PC-9 (cell line): ENCODE data around the gene SUGP2. TPM values are rescaled to one million over a fixed set of nuclear protein-coding genes. Genes with fewer than 3 reads are reported as not detected.

ENCODE experiments used
- BruUV-seq: library from RNA; stranded (reverse); fragments of 400-500 nt; replicated peaks from 2 replicates; lab custom pipeline; 2021; lab: Mats Ljungman, UMichigan
- CTCF ChIA-PET: fragments of 300-600 bp; sonication (Branson Sonifier 250); formaldehyde crosslinking; loops from one replicate; lab custom pipeline; 2022; ENCODE audit warnings: antibody characterized with exemption; lab: Charles Lee
- POLR2A ChIA-PET: fragments of 300-600 bp; sonication (Branson Sonifier 250); formaldehyde crosslinking; loops from one replicate; lab custom pipeline; 2022; ENCODE audit warnings: antibody characterized with exemption; ENCODE audit not compliant: unreplicated experiment; lab: Charles Lee
- DNase-seq, 2 experiments: peaks; one replicate each; pipeline versions ENCODE4 v3.0.0 to v3.0.0-alpha.2; 2015 to 2022; ENCODE audit warnings: mixed read lengths in 1 of 2
- H2AFZ ChIP-seq: fragments of 200-600 bp; sonication (generic); 2 replicates; pipeline ENCODE4 v1.8.1; 2017; ENCODE audit warnings: antibody characterized with exemption
- H3F3A ChIP-seq: fragments of 200-600 bp; sonication (generic); 2 replicates; pipeline ENCODE4 v1.8.1; 2017; ENCODE audit warnings: antibody characterized with exemption, mild to moderate bottlenecking, low read depth; ENCODE audit not compliant: insufficient read depth
- H3K27ac ChIP-seq: fragments of 200-600 bp; sonication (generic); 2 replicates; pipeline ENCODE4 v1.6.1; 2016; ENCODE audit warnings: mixed run types
- H3K27me3 ChIP-seq: fragments of 200-600 bp; sonication (generic); 2 replicates; pipeline ENCODE4 v1.6.1; 2016; ENCODE audit warnings: low read depth, mixed run types; ENCODE audit not compliant: insufficient read depth
- H3K36me3 ChIP-seq: fragments of 200-600 bp; sonication (generic); 2 replicates; pipeline ENCODE4 v1.6.1; 2016; ENCODE audit warnings: low read depth, mixed run types
- H3K4me1 ChIP-seq: fragments of 200-600 bp; sonication (generic); replicated peaks from 2 replicates; pipeline ENCODE4 v1.6.1; 2016; ENCODE audit warnings: mixed run types; ENCODE audit not compliant: insufficient read depth
- H3K4me2 ChIP-seq: fragments of 200-600 bp; sonication (generic); 2 replicates; pipeline ENCODE4 v1.6.1; 2017; ENCODE audit warnings: mixed run types
- H3K4me3 ChIP-seq: fragments of 200-600 bp; sonication (generic); 2 replicates; pipeline ENCODE4 v1.6.1; 2016; ENCODE audit warnings: mixed run types
- H3K79me2 ChIP-seq: fragments of 200-600 bp; sonication (generic); 2 replicates; pipeline ENCODE4 v1.6.1; 2017; ENCODE audit warnings: low read depth, mixed run types
- H3K9me2 ChIP-seq: fragments of 200-600 bp; sonication (generic); 2 replicates; pipeline ENCODE4 v1.8.1; 2017; ENCODE audit warnings: mild to moderate bottlenecking; ENCODE audit not compliant: insufficient read depth
- H3K9me3 ChIP-seq: fragments of 200-600 bp; sonication (generic); 2 replicates; pipeline ENCODE4 v1.8.1; 2016; ENCODE audit warnings: low read depth; ENCODE audit not compliant: insufficient read depth
- H4K20me1 ChIP-seq: fragments of 200-600 bp; sonication (generic); 2 replicates; pipeline ENCODE4 v1.8.1; 2017; ENCODE audit not compliant: insufficient read depth
- CTCF ChIP-seq: fragments of 200-600 bp; sonication (generic); conservative IDR thresholded peaks from 2 replicates; pipeline ENCODE4 v1.6.1; 2017; ENCODE audit warnings: mixed run types, antibody characterized with exemption, mild to moderate bottlenecking, moderate library complexity
- EZH2 ChIP-seq: fragments of 200-600 bp; sonication (generic); IDR thresholded peaks from 2 replicates; pipeline ENCODE4 v1.8.0; 2017; ENCODE audit warnings: antibody characterized with exemption, low read depth
- intact Hi-C: fragments of 100-400 bp; cut with micrococcal nuclease; formaldehyde crosslinking; loops from one replicate; pipeline ENCODE4 v1.10.0; 2022; ENCODE audit not compliant: unreplicated experiment
- total RNA-seq: library from RNA; stranded (reverse); gene quantifications from 2 replicates; pipeline ENCODE4 v1.2.3, GENCODE V29; 2021

The SUGP2 gene
- total RNA-seq, 1 experiment from 2014 or later, result 73.1 TPM

GRCh38 chr19:19039901-19040300, 6.6 kb upstream of the SUGP2 start:
- H3K27ac ChIP-seq, result peak overlapping the region; percentile 7; the same call in 1 of the 2 replicates
- CTCF ChIA-PET, result no interaction called here

GRCh38 chr19:19034204-19034624, 897 bp upstream of the SUGP2 start:
- DNase-seq, result peak; percentile 65 to 74
- peak overlapping the region; percentile 67 for H3K27ac ChIP-seq
- H3K9me2 ChIP-seq, result no peaks in the 10 kb centered on the region
- intact Hi-C loops, result no loop called here
- no peaks in the 10 kb centered on the region for H3K27me3 ChIP-seq
- peak overlapping the region; percentile 95 for H2AFZ ChIP-seq
- peaks cover 71% of the 10 kb centered on the region for H3K79me2 ChIP-seq
- ChIA-PET CTCF (no interaction called here), POLR2A (no interaction called here)
- peak overlapping the region; percentile 100 for H3K4me2 ChIP-seq
- peaks cover 21% of the 10 kb centered on the region; the same call in 1 of the 2 replicates for H3F3A ChIP-seq
- H3K4me1 ChIP-seq, result peaks cover 13% of the 10 kb centered on the region; the same call in 1 of the 2 replicates
- H3K9me3 ChIP-seq, result no peaks in the 10 kb centered on the region
- peak overlapping the region; percentile 70 for H3K4me3 ChIP-seq
- TSS peak; percentile 48 for BruUV-seq
- H3K36me3 ChIP-seq, result peaks cover 11% of the 10 kb centered on the region; the same call in 1 of the 2 replicates
- H4K20me1 ChIP-seq, result no peaks in the 10 kb centered on the region; the same call in 1 of the 2 replicates
- no peak for TF ChIP-seq CTCF
- no peak for TF ChIP-seq EZH2

More at GRCh38 chr19:19039901-19040300, 6.6 kb upstream of the SUGP2 start:
- peaks cover 9% of the 10 kb centered on the region; the same call in 1 of the 2 replicates for H3F3A ChIP-seq
- no peak overlapping the region for H2AFZ ChIP-seq
- H3K36me3 ChIP-seq, result peaks cover 13% of the 10 kb centered on the region; the same call in 1 of the 2 replicates
- no TSS peak for BruUV-seq
- H3K4me2 ChIP-seq, result no peak overlapping the region
- no peak for DNase-seq
- H3K9me3 ChIP-seq, result no peaks in the 10 kb centered on the region
- intact Hi-C loops, result no loop called here
- H3K4me3 ChIP-seq, result no peak overlapping the region
- H3K4me1 ChIP-seq, result peaks cover 29% of the 10 kb centered on the region
- H3K79me2 ChIP-seq, result peaks cover 55% of the 10 kb centered on the region
- TF ChIP-seq CTCF (no peak), EZH2 (no peak)
- H3K27me3 ChIP-seq, result no peaks in the 10 kb centered on the region
- H4K20me1 ChIP-seq, result 0 out of 2 replicates have a peak, but pooled peaks cover 10% of the 10 kb centered on the region
- H3K9me2 ChIP-seq, result no peaks in the 10 kb centered on the region
- POLR2A ChIA-PET, result no interaction called here

GRCh38 chr19:19033176-19033425, 216 bp downstream of the SUGP2 start:
- H3K36me3 ChIP-seq, result peaks cover 13% of the 10 kb centered on the region; the same call in 1 of the 2 replicates

More at GRCh38 chr19:19033176-19033425, 216 bp downstream of the SUGP2 start:
- no peak for TF ChIP-seq CTCF
- TF ChIP-seq EZH2, result no peak
- peaks cover 13% of the 10 kb centered on the region; the same call in 1 of the 2 replicates for H3K4me1 ChIP-seq
- POLR2A ChIA-PET, result no interaction called here
- H3K9me3 ChIP-seq, result no peaks in the 10 kb centered on the region
- no peak overlapping the region; the same call in 1 of the 2 replicates for H3K27ac ChIP-seq
- no peaks in the 10 kb centered on the region for H3K27me3 ChIP-seq
- peak overlapping the region; percentile 70 for H3K4me3 ChIP-seq
- H3F3A ChIP-seq, result peaks cover 20% of the 10 kb centered on the region; the same call in 1 of the 2 replicates
- H4K20me1 ChIP-seq, result peaks cover 2% of the 10 kb centered on the region; the same call in 1 of the 2 replicates
- H3K79me2 ChIP-seq, result peaks cover 68% of the 10 kb centered on the region
- BruUV-seq, result no TSS peak
- intact Hi-C loops, result no loop called here
- CTCF ChIA-PET, result no interaction called here
- no peak for DNase-seq
- peak overlapping the region; percentile 76 for H3K4me2 ChIP-seq
- H3K9me2 ChIP-seq, result no peaks in the 10 kb centered on the region
- peak overlapping the region; percentile 80 for H2AFZ ChIP-seq
